Activated CD4-positive, alpha-beta T cell treated with anti-CD3 and anti-CD28 coated beads, Interleukin-2, amount 50 U/mL, for 4 hours (primary cell): Measurements from ENCODE around the gene PWWP2A.
"Not testable (repeated sequence)": the region's sequence is repeated elsewhere in the genome, so short reads cannot be mapped to it uniquely, and the experiment has no call there.

Experiments used
- DNase-seq, 2 experiments: peaks; one replicate each; pipeline ENCODE4 v3.0.0-alpha.2; 2020

PWWP2A gene

GRCh38 chr5:160119142-160119904 is at the start of gene PWWP2A:
Gene PWWP2A, minus strand, starts transcription at chr5:160119450. Its CDS starts 62 bp downstream, at chr5:160119388.
- peak; percentile 95 to 97 for DNase-seq

- no peak for DNase-seq
Observed at GRCh38 chr5:160167624-160168165, 48.4 kb upstream of the PWWP2A start.

- no peak for DNase-seq
Observed at GRCh38 chr5:160166973-160167623, 47.8 kb upstream of the PWWP2A start.

DNA sequence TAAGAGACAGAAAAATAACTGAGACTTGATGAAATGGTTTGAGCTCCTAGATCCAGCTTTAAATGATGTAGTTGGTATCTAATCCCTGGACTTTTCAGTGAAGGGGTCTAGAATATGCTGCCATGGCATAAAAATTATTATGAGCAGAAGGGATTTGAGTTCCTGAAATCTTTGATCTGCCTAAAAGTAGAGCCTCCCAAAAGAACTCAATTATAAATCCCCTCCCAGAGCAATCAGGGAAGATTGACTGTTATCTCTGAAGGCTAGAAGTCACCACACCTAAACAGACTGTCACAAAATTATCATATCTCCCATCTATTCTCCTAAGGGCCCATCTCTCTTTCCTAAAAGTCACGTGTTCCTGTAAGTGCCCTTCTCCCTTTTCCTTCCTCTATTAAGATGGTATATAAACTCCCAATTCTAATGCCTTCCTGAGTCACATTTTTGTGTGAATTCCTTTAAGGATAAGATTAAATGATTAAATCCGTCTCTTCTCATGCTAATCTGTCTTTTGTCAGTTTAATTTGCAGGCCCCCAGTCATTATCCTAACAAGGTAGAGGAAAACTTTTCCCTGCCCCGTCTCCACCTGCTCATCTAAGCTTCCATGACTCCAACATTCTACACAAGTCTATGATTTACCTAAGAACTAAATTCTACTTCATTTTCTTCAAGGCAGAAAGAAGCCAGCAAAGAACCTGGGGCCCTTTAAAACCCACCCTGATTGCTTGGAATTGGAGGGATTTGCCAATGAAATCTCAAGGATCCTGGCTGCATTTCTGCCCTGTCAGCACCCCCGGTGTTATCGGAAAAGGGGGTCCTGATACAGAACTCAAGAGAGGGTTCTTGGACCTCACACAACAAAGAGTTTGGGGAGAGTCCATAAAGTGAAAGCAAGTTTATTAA is 47.1 kb upstream of the PWWP2A start:
- no peak for DNase-seq

DNA sequence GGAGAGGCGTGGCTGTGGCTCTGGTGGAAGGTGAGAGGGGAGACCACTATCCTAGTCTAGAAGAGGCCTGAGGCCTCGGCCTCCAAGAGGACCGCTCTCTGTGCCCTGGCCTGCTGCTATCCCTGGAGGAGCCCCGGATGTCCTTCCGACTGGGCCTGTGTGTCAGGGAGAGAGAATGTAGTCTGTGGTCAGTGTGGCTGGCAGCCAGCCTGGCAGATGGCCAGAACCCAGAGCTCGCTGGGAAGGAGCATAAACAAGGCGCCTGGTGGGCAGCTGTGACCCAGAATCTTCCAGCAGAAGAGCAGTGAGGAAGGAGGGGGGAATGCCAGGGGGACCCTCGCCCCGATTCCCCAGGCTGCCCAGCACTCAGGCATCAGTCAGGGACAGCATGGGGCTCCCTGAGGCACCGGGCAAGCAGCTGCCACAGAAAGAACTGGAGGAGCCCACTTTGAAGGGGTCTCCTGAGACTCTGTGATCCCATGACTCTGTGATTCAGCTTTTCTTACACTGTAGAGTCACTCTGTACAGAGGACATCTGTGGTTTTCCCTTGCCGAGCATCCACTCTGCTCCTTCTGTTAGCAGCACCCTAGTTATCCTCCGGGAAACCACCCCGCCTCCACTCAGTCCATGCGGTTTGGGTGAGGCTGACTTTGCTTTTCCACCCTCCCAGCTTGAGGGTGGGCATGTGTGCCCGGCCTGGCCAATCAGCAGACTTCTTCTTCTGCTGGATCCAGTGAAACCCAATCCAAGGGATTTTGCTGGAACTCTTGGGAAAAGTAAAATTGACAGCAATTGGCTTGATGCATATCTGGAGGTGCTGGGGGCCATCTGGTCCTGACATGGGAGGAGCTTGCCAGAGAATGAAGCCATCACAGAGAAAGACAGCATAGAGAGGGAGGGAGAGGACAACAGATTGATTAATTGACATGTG is 46.2 kb upstream of the PWWP2A start:
- no peak for DNase-seq

GRCh38 chr5:160162910-160163309 is 43.7 kb upstream of the PWWP2A start:
- no peak for DNase-seq

DNA sequence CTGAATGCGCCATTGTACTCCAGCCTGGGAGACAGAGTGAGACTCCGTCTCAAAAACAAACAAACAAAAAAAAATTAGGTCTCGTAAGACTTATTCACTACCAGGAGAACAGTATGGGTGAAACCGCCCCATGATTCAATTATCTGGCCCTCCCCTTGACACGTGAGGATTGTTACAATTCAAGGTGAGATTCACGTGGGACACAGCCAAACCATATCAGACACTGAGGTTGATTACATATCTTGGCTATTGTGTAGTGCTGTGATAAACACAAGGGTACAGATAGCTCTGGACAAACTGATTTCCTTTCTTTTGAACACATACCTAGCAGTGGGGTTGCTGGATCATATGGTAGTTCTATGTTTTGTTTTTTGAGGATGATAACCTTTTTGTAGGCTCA is 42.4 kb upstream of the PWWP2A start:
- DNase-seq = no peak

GRCh38 chr5:160160875-160161274 is 41.6 kb upstream of the PWWP2A start:
- DNase-seq = not testable (repeated sequence)

DNA sequence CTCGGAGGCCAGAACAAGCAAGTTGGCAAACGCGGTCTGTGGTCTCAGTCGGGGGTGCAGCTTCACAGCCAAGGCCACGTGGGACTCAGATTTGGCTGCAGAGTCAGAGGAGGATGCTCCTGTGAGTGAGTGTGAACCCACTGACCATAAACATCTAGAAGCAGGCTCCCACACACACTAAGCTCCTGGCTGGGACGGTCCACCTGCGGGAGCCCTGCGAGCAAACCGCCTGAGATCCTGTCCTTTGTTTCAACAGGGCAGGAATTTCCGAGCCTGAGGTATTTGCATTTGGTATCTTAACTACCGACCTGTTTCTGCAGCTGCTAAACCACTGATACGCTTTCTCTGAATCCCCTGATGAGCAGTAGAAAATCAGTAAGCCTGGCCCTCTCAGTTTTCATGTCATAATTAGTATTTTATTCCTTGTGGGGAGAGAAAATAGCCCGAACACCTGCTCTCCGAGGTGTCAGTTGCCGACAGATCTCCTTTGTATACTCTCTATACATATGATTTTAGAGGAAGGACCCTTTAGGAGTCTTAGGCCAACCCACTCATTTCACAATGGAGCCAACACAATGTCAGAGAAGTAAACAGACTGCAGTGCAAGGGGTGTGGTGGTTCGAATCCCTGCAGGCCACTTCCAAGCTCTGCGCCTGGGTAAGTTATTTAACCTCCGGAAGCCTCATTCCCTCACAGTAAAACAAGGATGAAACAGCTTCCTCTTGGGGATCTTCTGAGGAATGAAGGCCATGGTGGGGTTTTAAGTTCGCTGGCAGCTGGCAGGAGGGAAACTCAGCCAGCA is 40.9 kb upstream of the PWWP2A start:
- no peak for DNase-seq

- DNase-seq = no peak
Observed at GRCh38 chr5:160158087-160158486, 38.8 kb upstream of the PWWP2A start.

GRCh38 chr5:160155017-160155750 is 35.9 kb upstream of the PWWP2A start:
- no peak for DNase-seq

- no peak for DNase-seq
Observed at GRCh38 chr5:160152901-160153300, 33.7 kb upstream of the PWWP2A start.

DNA sequence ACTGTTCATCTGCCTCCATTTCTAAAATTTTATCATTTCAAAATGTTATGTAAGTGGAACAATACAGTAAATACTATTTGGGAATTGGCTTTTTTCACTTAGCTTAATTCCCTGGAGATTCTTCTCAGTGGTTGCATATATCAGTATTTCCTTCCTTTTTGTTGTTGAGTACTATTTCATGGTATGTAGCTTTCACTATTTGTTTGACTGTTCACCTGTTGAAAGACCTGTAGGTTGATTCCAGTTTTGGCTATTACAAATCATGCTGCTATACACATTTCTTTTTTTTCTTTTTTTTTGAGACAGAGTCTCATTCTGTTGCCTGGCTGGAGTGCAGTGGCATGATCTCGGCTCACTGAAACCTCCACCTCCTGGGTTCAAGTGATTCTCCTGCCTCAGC is 33.0 kb upstream of the PWWP2A start:
- no peak for DNase-seq

- no peak for DNase-seq
Observed at GRCh38 chr5:160151017-160151416, 31.8 kb upstream of the PWWP2A start.

DNA sequence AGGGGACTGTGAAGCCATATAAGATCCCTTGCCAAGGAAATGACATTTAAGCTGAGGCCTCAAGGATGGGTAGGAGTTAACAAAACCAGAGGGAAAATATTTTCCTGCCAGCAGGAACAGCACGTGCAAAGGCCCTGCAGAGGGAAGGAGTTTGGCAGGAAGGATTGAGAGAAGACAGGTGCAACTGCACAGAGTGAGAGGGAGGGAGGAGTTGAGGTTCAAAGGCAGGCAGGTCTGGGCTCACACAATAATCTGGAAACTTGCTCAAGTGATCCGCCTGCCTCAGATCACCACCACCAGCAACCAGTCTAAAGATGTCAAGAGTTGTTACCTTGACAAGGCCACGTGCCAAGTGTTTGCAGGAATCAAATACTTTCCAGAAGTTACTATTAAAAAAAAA is 31.1 kb upstream of the PWWP2A start:
- DNase-seq = no peak

DNA sequence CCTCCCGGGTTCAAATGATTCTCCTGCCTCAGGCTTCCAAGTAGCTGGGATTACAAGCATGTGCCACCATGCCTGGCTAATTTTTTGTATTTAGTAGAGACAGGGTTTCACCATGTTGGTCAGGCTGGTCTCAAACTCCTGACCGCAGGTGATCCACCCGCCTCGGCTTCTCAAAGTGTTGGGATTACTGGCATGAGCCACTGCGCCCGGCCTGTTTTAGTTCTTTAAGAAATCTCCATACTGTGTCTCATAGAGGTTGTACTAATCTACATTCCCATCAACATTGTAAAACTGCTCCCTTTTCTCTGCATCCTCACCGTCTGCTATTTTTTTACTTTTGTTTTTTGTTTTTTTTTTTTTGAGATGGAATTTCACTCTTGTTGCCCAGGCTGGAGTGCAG is 25.2 kb upstream of the PWWP2A start:
- not testable (repeated sequence) for DNase-seq

- no peak for DNase-seq
Observed at GRCh38 chr5:160134332-160134731, 15.1 kb upstream of the PWWP2A start.

- no peak for DNase-seq
Observed at GRCh38 chr5:160133918-160134304, 14.7 kb upstream of the PWWP2A start.

DNA sequence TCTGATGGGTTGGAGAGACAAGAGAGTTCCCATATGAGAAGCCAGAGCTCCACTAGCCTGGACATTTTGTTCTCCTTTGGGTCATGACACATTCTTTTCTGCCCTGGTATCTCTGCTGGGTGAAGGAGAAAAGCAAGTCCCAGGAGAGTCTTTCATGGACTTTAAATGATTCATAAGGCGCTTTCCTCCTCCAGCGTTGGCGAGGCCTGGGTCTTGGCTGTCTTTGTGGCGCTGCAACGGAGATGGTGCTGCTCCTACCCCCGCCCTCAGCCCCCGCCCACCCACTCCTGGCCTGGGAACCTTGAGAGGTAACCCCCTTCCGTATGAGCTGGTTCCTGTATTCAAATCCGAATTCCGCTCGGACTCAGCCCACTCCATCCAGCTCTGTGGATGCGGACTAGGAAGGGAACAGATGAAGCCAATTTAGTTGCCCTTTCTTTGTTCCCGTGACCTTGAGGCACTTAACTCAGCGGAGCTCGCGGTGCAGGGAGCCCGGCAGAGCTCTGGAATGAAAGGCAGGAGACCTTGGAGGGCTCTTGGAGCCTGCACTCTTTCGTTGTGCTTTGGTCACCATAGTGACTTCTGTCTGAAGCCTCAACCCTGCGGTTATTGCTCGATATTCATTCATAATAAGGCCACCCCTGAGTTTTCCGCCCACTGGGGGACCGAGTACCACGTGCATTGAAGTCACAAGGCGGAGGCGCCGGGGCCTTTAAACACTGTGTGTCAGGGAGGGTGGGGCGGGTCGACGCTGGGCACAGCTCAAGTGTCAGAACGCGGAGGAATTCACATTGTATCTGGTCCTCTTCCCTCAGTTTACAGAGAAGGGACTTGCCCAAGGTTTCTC is 14.0 kb upstream of the PWWP2A start:
- no peak for DNase-seq
